HFF-Myc (cell line): ENCODE results near the gene IVNS1ABP.

Source experiments
- DNase-seq: peaks from one replicate; pipeline ENCODE4 v3.0.0-alpha.2; 2011; ENCODE audit warnings: low read depth; ENCODE audit errors: extremely low read depth
- H3K4me3 ChIP-seq: replicated peaks from 2 replicates; pipeline ENCODE4 v1.5.1; 2011; ENCODE audit warnings: low read depth, mild to moderate bottlenecking, control low read depth, low read length
- CTCF ChIP-seq: IDR thresholded peaks from 2 replicates; pipeline ENCODE4 v1.5.1; 2012; ENCODE audit warnings: mild to moderate bottlenecking, low read depth, low read length, control low read depth; ENCODE audit errors: missing control alignments

Gene IVNS1ABP

GRCh38 chr1:185271921-185272320 lies 45.1 kb downstream of the IVNS1ABP start:
- no peak for DNase-seq

DNA sequence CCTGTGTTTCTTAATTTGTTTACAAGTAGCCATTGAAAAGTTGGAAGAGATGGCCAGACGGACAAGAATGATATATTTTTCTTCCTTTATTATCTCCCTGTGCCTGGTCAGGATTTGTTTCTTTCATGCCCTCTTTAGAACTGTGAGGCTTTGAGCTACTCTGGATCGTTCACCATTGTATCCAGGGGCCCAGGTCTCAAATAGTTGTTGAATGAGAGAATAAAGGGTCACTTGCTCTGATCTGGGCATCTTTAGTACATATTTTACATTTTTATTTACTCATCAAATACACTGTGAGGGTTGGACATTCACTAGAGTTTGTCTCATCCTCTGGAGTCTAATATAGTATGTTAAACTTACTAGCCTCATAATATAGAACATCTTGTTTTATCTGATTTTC lies 48.7 kb downstream of the IVNS1ABP start:
- TF ChIP-seq CTCF: no peak
- no peak overlapping the region for H3K4me3 ChIP-seq
- DNase-seq: no peak

More at GRCh38 chr1:185271921-185272320, 45.1 kb downstream of the IVNS1ABP start:
- no peak for TF ChIP-seq CTCF
- H3K4me3 ChIP-seq: no peak overlapping the region

DNA sequence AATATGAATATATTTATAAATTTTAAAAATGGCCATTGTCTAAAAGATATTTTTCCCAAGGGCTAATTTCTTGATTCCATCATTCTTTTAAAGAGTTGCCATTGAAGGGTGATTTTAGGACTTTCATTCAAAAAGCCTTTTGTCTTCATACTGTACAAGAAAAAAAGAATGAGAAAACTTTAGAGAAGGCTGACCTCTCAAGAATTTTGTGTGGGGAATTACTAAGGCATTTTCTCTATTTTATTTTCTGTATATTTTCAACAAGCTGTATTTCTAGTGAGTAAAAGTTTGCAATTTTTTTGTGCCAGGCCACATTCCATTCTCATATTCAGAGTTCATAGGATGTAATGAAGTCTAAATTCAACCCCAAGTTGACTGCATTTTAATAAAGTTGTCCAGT lies 49.3 kb downstream of the IVNS1ABP start:
- H3K4me3 ChIP-seq: no peak overlapping the region
- no peak for DNase-seq
- no peak for TF ChIP-seq CTCF

- DNase-seq: no peak
- no peak for TF ChIP-seq CTCF
- no peak overlapping the region for H3K4me3 ChIP-seq
Observed at GRCh38 chr1:185267301-185267700, 49.7 kb downstream of the IVNS1ABP start.

GRCh38 chr1:185265314-185265713 lies 51.7 kb downstream of the IVNS1ABP start:
- H3K4me3 ChIP-seq: no peak overlapping the region
- DNase-seq: no peak
- no peak for TF ChIP-seq CTCF

DNA sequence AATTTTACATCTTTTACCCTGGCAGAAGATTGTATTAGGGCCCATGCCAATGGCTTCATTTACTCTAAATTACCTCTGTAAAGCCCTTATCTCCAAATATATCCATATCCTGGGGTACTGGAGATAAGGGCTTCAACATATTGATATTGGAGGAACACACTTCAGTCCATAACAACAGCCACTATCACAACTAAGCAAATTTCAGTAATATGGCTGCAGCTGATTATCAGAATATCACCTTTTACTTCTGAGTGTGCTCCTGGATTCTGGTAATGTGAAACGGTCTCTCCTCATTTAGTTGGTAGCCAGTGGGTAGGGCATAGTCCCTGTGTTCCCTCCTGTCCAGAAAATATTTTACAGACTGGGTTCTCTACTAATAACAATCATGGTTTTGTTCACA lies 53.3 kb downstream of the IVNS1ABP start:
- TF ChIP-seq CTCF: no peak

DNA sequence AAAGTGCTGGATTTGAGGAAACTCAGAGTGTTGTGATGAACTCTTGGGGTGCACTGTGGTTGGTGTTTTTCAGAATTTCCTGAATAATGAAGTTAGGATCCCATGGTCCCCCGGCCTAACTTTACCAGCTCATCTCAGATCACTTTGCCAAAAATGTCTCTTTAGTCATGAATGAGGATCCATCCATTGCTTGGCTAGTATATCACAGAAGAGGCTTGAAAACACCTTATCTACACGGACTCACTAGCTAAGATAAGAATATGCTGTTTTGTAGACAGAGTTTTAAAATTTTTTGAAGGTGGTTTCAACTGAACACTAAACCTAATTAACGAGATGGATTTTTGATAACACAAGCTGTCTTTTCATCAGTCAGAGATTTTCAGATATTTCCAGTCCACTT lies 53.8 kb downstream of the IVNS1ABP start:
- TF ChIP-seq CTCF: no peak

More for the DNA sequence above, 53.3 kb downstream of the IVNS1ABP start:
- no peak for DNase-seq
- H3K4me3 ChIP-seq: no peak overlapping the region

More for the DNA sequence above, 53.8 kb downstream of the IVNS1ABP start:
- no peak for DNase-seq
- H3K4me3 ChIP-seq: no peak overlapping the region
